ENCODE results near the gene PPP1R14C.

Gene PPP1R14C

GRCh38 chr6:150253489-150253888, 110.6 kb downstream of the PPP1R14C start:
- no peak for DNase-seq

GRCh38 chr6:150254770-150255169, 111.9 kb downstream of the PPP1R14C start:
- no peak for DNase-seq

GRCh38 chr6:150255840-150256239, 113.0 kb downstream of the PPP1R14C start:
- no peak for DNase-seq

- no peak for DNase-seq
Observed at GRCh38 chr6:150256618-150257272, 113.9 kb downstream of the PPP1R14C start.

GRCh38 chr6:150258381-150258780, 115.5 kb downstream of the PPP1R14C start:
- no peak for DNase-seq

GRCh38 chr6:150260931-150261330, 118.1 kb downstream of the PPP1R14C start:
- DNase-seq = no peak

GRCh38 chr6:150261997-150262697, 119.3 kb downstream of the PPP1R14C start:
- DNase-seq = no peak

- no peak for DNase-seq
Observed at GRCh38 chr6:150263765-150264404, 121.0 kb downstream of the PPP1R14C start.

- DNase-seq = no peak
Observed at GRCh38 chr6:150266309-150266708, 123.5 kb downstream of the PPP1R14C start.

- DNase-seq = no peak
Observed at GRCh38 chr6:150266963-150267685, 124.3 kb downstream of the PPP1R14C start.

- no peak for DNase-seq
Observed at GRCh38 chr6:150267686-150268561, 125.1 kb downstream of the PPP1R14C start.

GRCh38 chr6:150269130-150269856, 126.4 kb downstream of the PPP1R14C start:
- DNase-seq = no peak

- DNase-seq = no peak
Observed at GRCh38 chr6:150269857-150270223, 127.0 kb downstream of the PPP1R14C start.

GRCh38 chr6:150270330-150271052, 127.6 kb downstream of the PPP1R14C start:
- no peak for DNase-seq

GRCh38 chr6:150271172-150271500, 128.3 kb downstream of the PPP1R14C start:
- no peak for DNase-seq

- DNase-seq = no peak
Observed at GRCh38 chr6:150271501-150272263, 128.8 kb downstream of the PPP1R14C start.

- no peak for DNase-seq
Observed at GRCh38 chr6:150272264-150272975, 129.6 kb downstream of the PPP1R14C start.

- no peak for DNase-seq
Observed at GRCh38 chr6:150272976-150273315, 130.1 kb downstream of the PPP1R14C start.

GRCh38 chr6:150273457-150274309, 130.8 kb downstream of the PPP1R14C start:
- no peak for DNase-seq
